ENCODE measurements around the gene TMTC2.
A peak's percentile ranks its signal among the peaks of the same experiment; 100 is the strongest.

The TMTC2 gene

GRCh38 chr12:82682851-82683261 lies 3.9 kb upstream of the TMTC2 start:
- no peak for DNase-seq

- peak; percentile 100 for DNase-seq
Measured at GRCh38 chr12:82685790-82686167, 927 bp upstream of the TMTC2 start.

GRCh38 chr12:82687021-82688011 lies 610 bp downstream of the TMTC2 start:
- DNase-seq: peak; percentile 97

GRCh38 chr12:82688035-82688501 lies 1.4 kb downstream of the TMTC2 start:
- DNase-seq: no peak

GRCh38 chr12:82688596-82688995 lies 1.9 kb downstream of the TMTC2 start:
- DNase-seq: no peak

- DNase-seq: no peak
Measured at GRCh38 chr12:82690006-82690405, 3.3 kb downstream of the TMTC2 start.

- no peak for DNase-seq
Measured at GRCh38 chr12:82691513-82691912, 4.8 kb downstream of the TMTC2 start.

- no peak for DNase-seq
Measured at GRCh38 chr12:82694276-82694675, 7.6 kb downstream of the TMTC2 start.

- no peak for DNase-seq
Measured at GRCh38 chr12:82694970-82695369, 8.3 kb downstream of the TMTC2 start.

GRCh38 chr12:82695531-82695930 lies 8.8 kb downstream of the TMTC2 start:
- DNase-seq: no peak

- no peak for DNase-seq
Measured at GRCh38 chr12:82696543-82696942, 9.8 kb downstream of the TMTC2 start.

- DNase-seq: no peak
Measured at GRCh38 chr12:82698708-82699564, 12.2 kb downstream of the TMTC2 start.

- peak; percentile 16 for DNase-seq
Measured at GRCh38 chr12:82705774-82706173, 19.1 kb downstream of the TMTC2 start.

- no peak for DNase-seq
Measured at GRCh38 chr12:82708061-82708879, 21.6 kb downstream of the TMTC2 start.

- no peak for DNase-seq
Measured at GRCh38 chr12:82709794-82710355, 23.2 kb downstream of the TMTC2 start.

GRCh38 chr12:82710741-82711140 lies 24.0 kb downstream of the TMTC2 start:
- DNase-seq: no peak

GRCh38 chr12:82714427-82714826 lies 27.7 kb downstream of the TMTC2 start:
- DNase-seq: no peak

GRCh38 chr12:82721726-82722125 lies 35.0 kb downstream of the TMTC2 start:
- no peak for DNase-seq

GRCh38 chr12:82723093-82723492 lies 36.4 kb downstream of the TMTC2 start:
- no peak for DNase-seq

- DNase-seq: no peak
Measured at GRCh38 chr12:82723891-82724290, 37.2 kb downstream of the TMTC2 start.

GRCh38 chr12:82725741-82726140 lies 39.0 kb downstream of the TMTC2 start:
- DNase-seq: no peak

GRCh38 chr12:82727886-82728285 lies 41.2 kb downstream of the TMTC2 start:
- DNase-seq: no peak
